Thoracic aorta (tissue), 2 donors: ENCODE measurements around the gene BORCS8. TPM values are rescaled to one million over a fixed set of nuclear protein-coding genes. Genes with fewer than 3 reads are reported as not detected.

ENCODE experiments used
- ATAC-seq: fragments of 150-250 bp; one replicate; pipeline ENCODE4 v1.8.0; 2017; ENCODE audit warnings: low read depth; ENCODE audit not compliant: insufficient number of reproducible peaks, low FRiP score
- DNase-seq: peaks from one replicate; pipeline ENCODE4 v3.0.0-alpha.2; 2020; ENCODE audit warnings: low spot score
- H3K27ac ChIP-seq, 2 donors: fragments of 200-600 bp; sonication (generic); 1 replicate in 1 of 2; 2 replicates in 1 of 2; pipeline ENCODE4 v1.5.1; 2016; ENCODE audit warnings: mild to moderate bottlenecking in 2 of 2, moderate library complexity in 2 of 2
- H3K27me3 ChIP-seq: fragments of 200-600 bp; sonication (generic); replicated peaks from 2 replicates; pipeline ENCODE4 v1.6.0; 2016; ENCODE audit warnings: mild to moderate bottlenecking; ENCODE audit not compliant: insufficient read depth
- H3K36me3 ChIP-seq: fragments of 200-600 bp; sonication (generic); one replicate; pipeline ENCODE4 v1.5.1; 2016
- H3K4me1 ChIP-seq, 2 donors: fragments of 200-600 bp; sonication (generic); 1 replicate in 1 of 2; 2 replicates in 1 of 2; pipeline versions ENCODE4 v1.5.1 to v1.6.0; 2016; ENCODE audit warnings: low read depth in 2 of 2, mild to moderate bottlenecking in 1 of 2; ENCODE audit not compliant: control insufficient read depth in 1 of 2
- H3K4me3 ChIP-seq: fragments of 200-600 bp; sonication (generic); 2 replicates; pipeline ENCODE4 v1.5.1; 2016; ENCODE audit warnings: mild to moderate bottlenecking
- H3K9me3 ChIP-seq: fragments of 200-600 bp; sonication (generic); 2 replicates; pipeline ENCODE4 v1.5.1; 2016
- total RNA-seq, 2 donors: library from RNA; depleted of rRNA; stranded (reverse); fragments of >200 nt; gene quantifications; one replicate each; pipeline versions ENCODE4 v1.1.0 to v1.2.3, GENCODE V29; 2016
- TF ChIP-seq, protein P1 (sequence below): fragments of 200-600 bp; sonication (generic); IDR thresholded peaks from one replicate; pipeline ENCODE4 v1.5.1; 2019; ENCODE audit warnings: antibody characterized with exemption

BORCS8 gene
- total RNA-seq, 2 donors from 2014 or later, result 15.2 to 15.4 TPM

GRCh38 chr19:19160461-19161035 lies 31.4 kb downstream of the BORCS8 start:
- H3K4me3 ChIP-seq, result no peak overlapping the region
- peaks cover 4% of the 10 kb centered on the region for H3K36me3 ChIP-seq
- ATAC-seq (no peak), DNase-seq (no peak)
- H3K27ac ChIP-seq, result no peak overlapping the region
- no peaks in the 10 kb centered on the region for H3K4me1 ChIP-seq
- H3K9me3 ChIP-seq, result no peaks in the 10 kb centered on the region
- no peaks in the 10 kb centered on the region for H3K27me3 ChIP-seq
- TF ChIP-seq, protein P1, sequence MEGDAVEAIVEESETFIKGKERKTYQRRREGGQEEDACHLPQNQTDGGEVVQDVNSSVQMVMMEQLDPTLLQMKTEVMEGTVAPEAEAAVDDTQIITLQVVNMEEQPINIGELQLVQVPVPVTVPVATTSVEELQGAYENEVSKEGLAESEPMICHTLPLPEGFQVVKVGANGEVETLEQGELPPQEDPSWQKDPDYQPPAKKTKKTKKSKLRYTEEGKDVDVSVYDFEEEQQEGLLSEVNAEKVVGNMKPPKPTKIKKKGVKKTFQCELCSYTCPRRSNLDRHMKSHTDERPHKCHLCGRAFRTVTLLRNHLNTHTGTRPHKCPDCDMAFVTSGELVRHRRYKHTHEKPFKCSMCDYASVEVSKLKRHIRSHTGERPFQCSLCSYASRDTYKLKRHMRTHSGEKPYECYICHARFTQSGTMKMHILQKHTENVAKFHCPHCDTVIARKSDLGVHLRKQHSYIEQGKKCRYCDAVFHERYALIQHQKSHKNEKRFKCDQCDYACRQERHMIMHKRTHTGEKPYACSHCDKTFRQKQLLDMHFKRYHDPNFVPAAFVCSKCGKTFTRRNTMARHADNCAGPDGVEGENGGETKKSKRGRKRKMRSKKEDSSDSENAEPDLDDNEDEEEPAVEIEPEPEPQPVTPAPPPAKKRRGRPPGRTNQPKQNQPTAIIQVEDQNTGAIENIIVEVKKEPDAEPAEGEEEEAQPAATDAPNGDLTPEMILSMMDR, result no peak

DNA sequence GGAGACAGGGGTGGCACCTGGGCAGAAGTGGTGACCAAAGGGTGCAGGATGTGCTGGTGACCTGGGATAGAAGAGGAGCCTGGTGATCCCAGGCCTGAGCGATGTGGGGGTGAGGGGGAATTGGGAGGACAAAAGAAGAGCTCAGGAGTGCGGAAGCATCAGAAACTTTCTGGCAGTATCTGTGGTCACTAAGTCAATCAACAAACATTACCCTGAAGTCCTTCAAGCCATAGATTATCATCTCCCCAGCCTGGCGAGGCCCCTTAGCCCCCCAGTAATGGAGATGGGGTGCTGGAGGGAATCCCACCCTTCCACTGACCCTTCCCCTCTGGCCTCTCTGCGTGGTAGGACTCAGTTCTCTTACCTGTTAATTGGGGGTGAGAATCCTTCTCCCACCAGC lies 32.4 kb downstream of the BORCS8 start:
- Histone ChIP-seq H3K36me3 (peaks cover 4% of the 10 kb centered on the region), H3K27ac (no peak overlapping the region), H3K4me3 (no peak overlapping the region), H3K27me3 (no peaks in the 10 kb centered on the region), H3K9me3 (no peaks in the 10 kb centered on the region), H3K4me1 (no peaks in the 10 kb centered on the region)
- ATAC-seq (no peak), DNase-seq (no peak)
- TF ChIP-seq, protein P1, result no peak

- Histone ChIP-seq H3K36me3 (peaks cover 4% of the 10 kb centered on the region), H3K9me3 (no peaks in the 10 kb centered on the region), H3K4me3 (no peak overlapping the region), H3K27ac (no peak overlapping the region), H3K27me3 (no peaks in the 10 kb centered on the region), H3K4me1 (no peaks in the 10 kb centered on the region)
- ATAC-seq, result no peak
- no peak for DNase-seq
- TF ChIP-seq, protein P1, result no peak
Observed at GRCh38 chr19:19157808-19158207, 34.1 kb downstream of the BORCS8 start.

- Histone ChIP-seq H3K27me3 (no peaks in the 10 kb centered on the region), H3K36me3 (peaks cover 4% of the 10 kb centered on the region), H3K27ac (no peak overlapping the region), H3K4me1 (no peaks in the 10 kb centered on the region), H3K9me3 (no peaks in the 10 kb centered on the region), H3K4me3 (no peak overlapping the region)
- DNase-seq (no peak), ATAC-seq (no peak)
- TF ChIP-seq, protein P1, result no peak
Observed at GRCh38 chr19:19155495-19156219, 36.3 kb downstream of the BORCS8 start.

DNA sequence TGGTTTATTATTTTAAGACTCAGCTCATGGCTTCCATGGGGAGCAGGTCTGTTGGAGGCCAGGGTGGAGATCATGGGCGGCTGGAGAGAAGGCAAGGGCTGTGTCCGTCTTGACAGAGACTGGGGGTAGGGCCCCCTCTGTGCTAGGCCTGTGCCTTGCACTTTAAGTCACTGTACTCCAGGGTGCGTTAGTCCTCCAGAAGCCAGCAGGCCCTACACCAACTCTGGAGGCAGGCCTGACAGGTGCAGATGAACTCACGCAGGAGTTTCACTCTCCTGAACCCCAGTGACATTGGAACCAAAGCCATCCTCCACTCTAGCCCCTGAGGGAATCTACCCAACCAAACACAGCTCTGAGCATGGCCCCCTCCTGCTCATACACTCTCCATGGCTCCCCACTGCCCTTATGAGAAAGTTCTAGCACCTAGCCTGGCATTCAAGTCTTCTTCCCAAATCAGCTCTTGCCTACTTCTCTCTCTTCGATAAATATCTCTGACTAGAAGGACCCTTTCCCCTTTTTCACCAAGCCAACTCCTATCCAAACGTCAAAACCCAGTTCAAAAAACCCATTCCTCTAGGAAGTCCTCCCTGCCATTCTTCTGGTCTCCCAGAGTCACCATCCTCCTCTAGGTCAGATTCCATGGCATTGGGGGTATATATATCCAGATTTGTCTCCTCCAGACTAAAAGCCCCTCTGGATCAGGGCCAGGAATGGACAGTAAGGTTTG lies 37.0 kb downstream of the BORCS8 start:
- Histone ChIP-seq H3K36me3 (peaks cover 4% of the 10 kb centered on the region), H3K4me1 (no peaks in the 10 kb centered on the region), H3K27ac (no peak overlapping the region), H3K27me3 (no peaks in the 10 kb centered on the region), H3K4me3 (no peak overlapping the region), H3K9me3 (no peaks in the 10 kb centered on the region)
- DNase-seq (no peak), ATAC-seq (no peak)
- TF ChIP-seq, protein P1, result no peak
